ENCODE results near the gene MAML1.

MAML1 gene

GRCh38 chr5:179766021-179766725, 33.6 kb downstream of the MAML1 start:
- Histone ChIP-seq H3K4me1 (ENCODE audit: insufficient read depth, low read length) (peaks cover 34% of the 10 kb centered on the region), H3K9me3 (ENCODE audit: low read length) (no peaks in the 10 kb centered on the region), H3K4me3 (ENCODE audit: low read length) (no peak overlapping the region), H2AFZ (ENCODE audit: low read depth, low read length) (no peak overlapping the region), H3K36me3 (ENCODE audit: insufficient read depth, low read length) (peaks cover 61% of the 10 kb centered on the region), H3K27me3 (ENCODE audit: insufficient read depth, low read length) (no peaks in the 10 kb centered on the region)

GRCh38 chr5:179766726-179767455, 34.3 kb downstream of the MAML1 start:
- Histone ChIP-seq H3K36me3 (ENCODE audit: insufficient read depth, low read length) (peaks cover 68% of the 10 kb centered on the region), H2AFZ (ENCODE audit: low read depth, low read length) (no peak overlapping the region), H3K4me3 (ENCODE audit: low read length) (no peak overlapping the region), H3K27me3 (ENCODE audit: insufficient read depth, low read length) (no peaks in the 10 kb centered on the region), H3K9me3 (ENCODE audit: low read length) (no peaks in the 10 kb centered on the region), H3K4me1 (ENCODE audit: insufficient read depth, low read length) (peaks cover 32% of the 10 kb centered on the region)

DNA sequence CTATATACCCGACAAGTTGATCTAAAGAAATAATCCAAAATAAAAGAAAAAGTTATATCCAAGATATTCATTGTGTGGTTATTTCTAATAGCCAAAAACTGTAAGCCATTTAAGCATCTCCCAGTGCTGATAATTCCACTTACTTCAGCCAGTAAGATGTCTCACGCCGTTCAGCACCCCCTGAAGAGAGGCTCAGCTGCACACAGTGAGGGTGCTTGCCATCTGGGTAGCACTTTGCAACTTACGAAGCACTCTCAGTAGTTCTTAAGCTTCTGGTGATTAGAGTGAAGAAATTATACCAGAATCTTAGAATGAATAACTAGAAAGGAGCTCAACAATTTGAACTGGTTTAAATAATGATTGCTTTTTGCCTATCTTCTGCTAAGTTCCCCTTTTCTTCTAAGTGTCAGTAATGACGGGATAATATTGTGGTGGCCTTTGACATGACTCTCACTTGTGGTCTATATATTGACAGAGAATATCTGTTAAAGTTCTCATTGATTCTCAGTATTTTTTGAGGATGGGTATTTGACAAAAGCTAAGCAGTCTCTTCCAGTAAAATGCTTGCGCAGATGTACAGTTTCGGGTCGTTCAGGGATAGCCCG, 35.0 kb downstream of the MAML1 start:
- Histone ChIP-seq H3K9me3 (ENCODE audit: low read length) (no peaks in the 10 kb centered on the region), H3K36me3 (ENCODE audit: insufficient read depth, low read length) (peaks cover 74% of the 10 kb centered on the region), H3K4me1 (ENCODE audit: insufficient read depth, low read length) (peaks cover 25% of the 10 kb centered on the region), H2AFZ (ENCODE audit: low read depth, low read length) (no peak overlapping the region), H3K4me3 (ENCODE audit: low read length) (no peak overlapping the region), H3K27me3 (ENCODE audit: insufficient read depth, low read length) (no peaks in the 10 kb centered on the region)

DNA sequence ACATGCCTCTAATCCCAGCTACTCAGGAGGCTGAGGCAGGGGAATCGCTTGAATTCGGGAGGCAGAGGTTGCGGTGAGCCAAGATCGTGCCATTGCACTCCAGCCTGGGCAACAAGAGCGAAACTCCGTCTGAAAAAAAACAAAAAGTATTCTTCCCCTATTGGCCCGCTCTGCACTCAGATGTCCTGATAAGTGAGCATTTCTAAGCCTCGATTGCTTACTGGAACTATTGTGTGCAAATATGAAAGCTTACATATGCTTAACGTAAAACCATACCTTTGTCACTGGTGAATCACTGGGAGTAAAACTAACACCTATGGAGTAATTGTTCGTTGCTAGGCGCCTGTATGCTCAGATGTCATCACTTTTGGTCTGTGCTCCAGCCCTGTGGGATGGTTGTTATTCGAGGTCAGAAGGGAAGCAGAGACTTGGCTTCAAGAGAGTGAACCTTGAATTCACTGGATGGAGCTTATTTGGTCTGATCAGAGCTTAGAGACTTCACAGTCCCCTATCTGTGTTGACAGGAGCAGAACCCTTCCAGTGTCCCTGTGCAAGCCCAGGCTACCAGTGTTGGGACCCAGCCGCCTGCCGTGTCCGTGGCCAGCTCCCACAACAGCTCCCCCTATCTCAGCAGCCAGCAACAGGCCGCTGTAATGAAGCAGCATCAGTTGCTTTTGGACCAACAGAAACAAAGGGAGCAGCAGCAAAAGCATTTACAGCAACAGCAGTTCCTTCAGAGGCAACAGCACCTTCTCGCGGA, 35.9 kb downstream of the MAML1 start:
- no peak overlapping the region for H2AFZ ChIP-seq (ENCODE audit: low read depth, low read length)
- no peaks in the 10 kb centered on the region for H3K27me3 ChIP-seq (ENCODE audit: insufficient read depth, low read length)
- H3K4me1 ChIP-seq (ENCODE audit: insufficient read depth, low read length), result peaks cover 16% of the 10 kb centered on the region
- H3K4me3 ChIP-seq (ENCODE audit: low read length), result no peak overlapping the region
- H3K9me3 ChIP-seq (ENCODE audit: low read length), result no peaks in the 10 kb centered on the region
- peaks cover 82% of the 10 kb centered on the region for H3K36me3 ChIP-seq (ENCODE audit: insufficient read depth, low read length)

DNA sequence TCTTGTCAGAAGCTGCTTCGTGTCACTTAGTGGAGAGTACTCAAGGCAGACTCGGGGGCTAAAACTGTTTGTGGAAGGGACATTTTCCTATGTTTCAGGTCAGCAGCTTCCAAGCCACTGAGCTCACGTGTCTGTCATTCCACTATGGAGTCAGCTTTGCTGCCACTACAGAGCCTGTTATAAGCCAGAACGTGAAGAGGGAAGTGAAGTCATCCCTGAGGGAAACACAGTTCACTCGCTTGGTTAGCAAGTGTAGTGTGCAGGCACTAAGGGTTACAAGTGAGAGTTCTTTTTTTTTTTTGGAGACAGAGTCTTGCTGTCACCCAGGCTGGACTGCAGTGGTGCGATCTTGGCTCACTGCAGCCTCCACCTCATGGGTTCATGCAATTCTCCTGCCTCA, 36.6 kb downstream of the MAML1 start:
- H3K27me3 ChIP-seq (ENCODE audit: insufficient read depth, low read length), result no peaks in the 10 kb centered on the region
- peaks cover 89% of the 10 kb centered on the region for H3K36me3 ChIP-seq (ENCODE audit: insufficient read depth, low read length)
- H2AFZ ChIP-seq (ENCODE audit: low read depth, low read length), result no peak overlapping the region
- no peak overlapping the region for H3K4me3 ChIP-seq (ENCODE audit: low read length)
- peaks cover 12% of the 10 kb centered on the region for H3K4me1 ChIP-seq (ENCODE audit: insufficient read depth, low read length)
- no peaks in the 10 kb centered on the region for H3K9me3 ChIP-seq (ENCODE audit: low read length)

GRCh38 chr5:179769796-179770195, 37.2 kb downstream of the MAML1 start:
- no peaks in the 10 kb centered on the region for H3K27me3 ChIP-seq (ENCODE audit: insufficient read depth, low read length)
- peaks cover 94% of the 10 kb centered on the region for H3K36me3 ChIP-seq (ENCODE audit: insufficient read depth, low read length)
- no peak overlapping the region for H3K4me3 ChIP-seq (ENCODE audit: low read length)
- H3K4me1 ChIP-seq (ENCODE audit: insufficient read depth, low read length), result peaks cover 12% of the 10 kb centered on the region
- no peak overlapping the region for H2AFZ ChIP-seq (ENCODE audit: low read depth, low read length)
- H3K9me3 ChIP-seq (ENCODE audit: low read length), result no peaks in the 10 kb centered on the region

GRCh38 chr5:179771311-179771895, 38.8 kb downstream of the MAML1 start:
- H3K4me3 ChIP-seq (ENCODE audit: low read length), result no peak overlapping the region
- no peaks in the 10 kb centered on the region for H3K27me3 ChIP-seq (ENCODE audit: insufficient read depth, low read length)
- no peaks in the 10 kb centered on the region for H3K9me3 ChIP-seq (ENCODE audit: low read length)
- H3K4me1 ChIP-seq (ENCODE audit: insufficient read depth, low read length), result peaks cover 1% of the 10 kb centered on the region
- no peak overlapping the region for H2AFZ ChIP-seq (ENCODE audit: low read depth, low read length)
- peaks cover 95% of the 10 kb centered on the region for H3K36me3 ChIP-seq (ENCODE audit: insufficient read depth, low read length)

- Histone ChIP-seq H2AFZ (ENCODE audit: low read depth, low read length) (no peak overlapping the region), H3K9me3 (ENCODE audit: low read length) (no peaks in the 10 kb centered on the region), H3K4me3 (ENCODE audit: low read length) (no peak overlapping the region), H3K36me3 (ENCODE audit: insufficient read depth, low read length) (peaks cover 88% of the 10 kb centered on the region), H3K27me3 (ENCODE audit: insufficient read depth, low read length) (no peaks in the 10 kb centered on the region), H3K4me1 (ENCODE audit: insufficient read depth, low read length) (no peaks in the 10 kb centered on the region)
Measured at GRCh38 chr5:179772351-179772750, 39.7 kb downstream of the MAML1 start.

GRCh38 chr5:179773686-179774040, 41.0 kb downstream of the MAML1 start:
- Histone ChIP-seq H3K4me1 (ENCODE audit: insufficient read depth, low read length) (no peaks in the 10 kb centered on the region), H3K36me3 (ENCODE audit: insufficient read depth, low read length) (peaks cover 87% of the 10 kb centered on the region), H3K9me3 (ENCODE audit: low read length) (no peaks in the 10 kb centered on the region), H3K27me3 (ENCODE audit: insufficient read depth, low read length) (no peaks in the 10 kb centered on the region), H3K4me3 (ENCODE audit: low read length) (no peak overlapping the region), H2AFZ (ENCODE audit: low read depth, low read length) (no peak overlapping the region)

DNA sequence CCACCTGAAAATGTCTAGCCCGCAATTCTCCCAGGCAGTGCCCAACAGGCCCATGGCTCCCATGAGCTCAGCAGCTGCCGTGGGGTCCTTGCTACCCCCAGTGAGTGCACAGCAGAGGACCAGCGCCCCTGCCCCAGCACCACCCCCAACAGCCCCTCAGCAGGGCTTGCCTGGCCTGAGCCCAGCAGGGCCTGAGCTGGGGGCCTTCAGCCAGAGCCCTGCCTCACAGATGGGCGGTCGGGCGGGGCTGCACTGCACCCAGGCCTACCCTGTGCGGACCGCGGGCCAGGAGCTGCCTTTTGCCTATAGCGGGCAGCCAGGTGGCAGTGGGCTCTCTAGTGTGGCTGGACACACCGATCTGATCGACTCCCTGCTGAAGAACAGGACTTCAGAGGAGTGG, 41.8 kb downstream of the MAML1 start:
- H3K9me3 ChIP-seq (ENCODE audit: low read length), result no peaks in the 10 kb centered on the region
- H3K4me1 ChIP-seq (ENCODE audit: insufficient read depth, low read length), result no peaks in the 10 kb centered on the region
- peaks cover 83% of the 10 kb centered on the region for H3K36me3 ChIP-seq (ENCODE audit: insufficient read depth, low read length)
- no peaks in the 10 kb centered on the region for H3K27me3 ChIP-seq (ENCODE audit: insufficient read depth, low read length)
- H2AFZ ChIP-seq (ENCODE audit: low read depth, low read length), result no peak overlapping the region
- H3K4me3 ChIP-seq (ENCODE audit: low read length), result no peak overlapping the region

- Histone ChIP-seq H2AFZ (ENCODE audit: low read depth, low read length) (no peak overlapping the region), H3K36me3 (ENCODE audit: insufficient read depth, low read length) (peaks cover 63% of the 10 kb centered on the region), H3K4me3 (ENCODE audit: low read length) (no peak overlapping the region), H3K4me1 (ENCODE audit: insufficient read depth, low read length) (no peaks in the 10 kb centered on the region), H3K27me3 (ENCODE audit: insufficient read depth, low read length) (no peaks in the 10 kb centered on the region), H3K9me3 (ENCODE audit: low read length) (no peaks in the 10 kb centered on the region)
Measured at GRCh38 chr5:179776411-179776938, 43.9 kb downstream of the MAML1 start.

- Histone ChIP-seq H2AFZ (ENCODE audit: low read depth, low read length) (no peak overlapping the region), H3K36me3 (ENCODE audit: insufficient read depth, low read length) (peaks cover 58% of the 10 kb centered on the region)
Measured at GRCh38 chr5:179777456-179777855, 44.8 kb downstream of the MAML1 start.

More at GRCh38 chr5:179777456-179777855, 44.8 kb downstream of the MAML1 start:
- Histone ChIP-seq H3K4me1 (ENCODE audit: insufficient read depth, low read length) (no peaks in the 10 kb centered on the region), H3K27me3 (ENCODE audit: insufficient read depth, low read length) (no peaks in the 10 kb centered on the region), H3K9me3 (ENCODE audit: low read length) (no peaks in the 10 kb centered on the region), H3K4me3 (ENCODE audit: low read length) (no peak overlapping the region)
